ENCODE measurements around the gene PCK1. TPM values are rescaled to one million over a fixed set of nuclear protein-coding genes. Genes with fewer than 3 reads are reported as not detected.

PCK1 gene
- total RNA-seq, 1 experiment from 2014 or later, result 0.17 TPM

GRCh38 chr20:57524511-57525176, 36.3 kb upstream of the PCK1 start, which contains the start of gene CTCFL:
CTCFL (minus strand) TSS chr20:57525140; CDS start chr20:57524205, 935 bp downstream.
- peak; percentile 36 for ATAC-seq
- POLR2A ChIA-PET, result no interaction called here
- no peak within 1 kb of the TSS for H3K27ac Mint-ChIP-seq
- no peaks in the 10 kb centered on the region for H3K36me3 Mint-ChIP-seq
- TF ChIP-seq ATF2 (CRISPR knock-in tag; IDR thresholded peaks at IDR 0.05; ENCODE audit: borderline replicate concordance, low read depth) (no peak), TCF7 (CRISPR knock-in tag; IDR thresholded peaks at IDR 0.05; ENCODE audit: low read depth) (no peak), MAX (CRISPR knock-in tag; IDR thresholded peaks at IDR 0.05) (0 out of 2 replicates have a peak, but pooled peaks have one; percentile 19)
- peaks cover 24% of the 10 kb centered on the region for H3K4me1 Mint-ChIP-seq
- no peak within 1 kb of the TSS for H3K4me3 Mint-ChIP-seq
- CTCF ChIA-PET, result no interaction called here
- no peaks in the 10 kb centered on the region for H3K9me3 Mint-ChIP-seq
- no peaks in the 10 kb centered on the region for H3K27me3 Mint-ChIP-seq (ENCODE audit: low read depth)
- peak; percentile 55 for DNase-seq (ENCODE audit: low spot score)

GRCh38 chr20:57525328-57526086, 35.4 kb upstream of the PCK1 start:
- no peaks in the 10 kb centered on the region for H3K9me3 Mint-ChIP-seq
- TF ChIP-seq PREB (CRISPR knock-in tag; IDR thresholded peaks at IDR 0.05; ENCODE audit: borderline replicate concordance) (no peak), AFF4 (CRISPR knock-in tag; IDR thresholded peaks at IDR 0.05; ENCODE audit: borderline replicate concordance) (no peak), ZNF396 (CRISPR knock-in tag; IDR thresholded peaks at IDR 0.05; ENCODE audit: borderline replicate concordance) (no peak), ZNF671 (CRISPR knock-in tag; IDR thresholded peaks at IDR 0.05) (no peak), STAT6 (CRISPR knock-in tag; conservative IDR thresholded peaks at IDR 0.05; ENCODE audit: low read depth) (no peak), TCF7 (CRISPR knock-in tag; IDR thresholded peaks at IDR 0.05; ENCODE audit: low read depth) (no peak), ZNF232 (CRISPR knock-in tag; IDR thresholded peaks at IDR 0.05) (no peak)
- ChIA-PET CTCF (no interaction called here), POLR2A (no interaction called here)
- no peaks in the 10 kb centered on the region for H3K27me3 Mint-ChIP-seq (ENCODE audit: low read depth)
- DNase-seq (ENCODE audit: low spot score), result no peak
- peaks cover 24% of the 10 kb centered on the region for H3K4me1 Mint-ChIP-seq
- no peak for ATAC-seq
- H3K36me3 Mint-ChIP-seq, result no peaks in the 10 kb centered on the region
- no peak overlapping the region for H3K4me3 Mint-ChIP-seq
- H3K27ac Mint-ChIP-seq, result no peak overlapping the region

Data from WTC11 (cell line).